ENCODE data around the gene SLN. TPM values are rescaled to one million over a fixed set of nuclear protein-coding genes. Genes with fewer than 3 reads are reported as not detected.

SLN gene
- total and polyA plus RNA-seq, 2 donors (not counting 3 experiments of a cell fraction or from before 2014, with no cell fraction given): 0.25 TPM; not detected in 1

DNA sequence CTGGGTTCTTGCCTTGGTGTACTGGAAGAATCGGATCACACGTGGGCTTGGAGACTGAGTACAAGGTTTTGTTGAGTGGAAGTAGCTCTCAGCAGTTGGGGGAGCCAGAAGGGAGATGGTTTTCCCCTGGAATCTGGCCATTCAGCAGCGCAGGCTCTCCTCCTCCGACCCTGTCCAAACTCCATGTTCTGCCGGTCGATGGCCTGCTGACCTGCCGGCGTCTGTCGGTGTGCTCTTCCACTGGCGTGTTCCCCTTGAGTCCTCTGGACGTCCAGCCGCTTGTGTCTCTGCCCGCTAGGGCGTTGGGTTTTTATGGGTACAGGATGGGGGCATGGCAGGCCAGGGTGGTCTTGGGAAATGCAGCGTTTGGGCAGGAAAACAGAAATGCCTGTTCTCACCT lies 38.5 kb upstream of the SLN start:
- TF ChIP-seq EZH2 (IDR thresholded peaks at IDR 0.05; ENCODE audit: borderline replicate concordance, low read depth, low read length, severe bottlenecking): no peak
- no peak for TF ChIP-seq POLR2A (IDR thresholded peaks at IDR 0.05; ENCODE audit: low read depth, low read length)
- TF ChIP-seq JUN (IDR thresholded peaks at IDR 0.05; ENCODE audit: borderline replicate concordance, insufficient read depth, insufficient read length, low read depth): no peak
- TF ChIP-seq, protein P1, sequence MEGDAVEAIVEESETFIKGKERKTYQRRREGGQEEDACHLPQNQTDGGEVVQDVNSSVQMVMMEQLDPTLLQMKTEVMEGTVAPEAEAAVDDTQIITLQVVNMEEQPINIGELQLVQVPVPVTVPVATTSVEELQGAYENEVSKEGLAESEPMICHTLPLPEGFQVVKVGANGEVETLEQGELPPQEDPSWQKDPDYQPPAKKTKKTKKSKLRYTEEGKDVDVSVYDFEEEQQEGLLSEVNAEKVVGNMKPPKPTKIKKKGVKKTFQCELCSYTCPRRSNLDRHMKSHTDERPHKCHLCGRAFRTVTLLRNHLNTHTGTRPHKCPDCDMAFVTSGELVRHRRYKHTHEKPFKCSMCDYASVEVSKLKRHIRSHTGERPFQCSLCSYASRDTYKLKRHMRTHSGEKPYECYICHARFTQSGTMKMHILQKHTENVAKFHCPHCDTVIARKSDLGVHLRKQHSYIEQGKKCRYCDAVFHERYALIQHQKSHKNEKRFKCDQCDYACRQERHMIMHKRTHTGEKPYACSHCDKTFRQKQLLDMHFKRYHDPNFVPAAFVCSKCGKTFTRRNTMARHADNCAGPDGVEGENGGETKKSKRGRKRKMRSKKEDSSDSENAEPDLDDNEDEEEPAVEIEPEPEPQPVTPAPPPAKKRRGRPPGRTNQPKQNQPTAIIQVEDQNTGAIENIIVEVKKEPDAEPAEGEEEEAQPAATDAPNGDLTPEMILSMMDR (IDR thresholded peaks at IDR 0.05; ENCODE audit: extremely low read depth in 1 of 2, insufficient read depth in 1 of 2, low read depth in 1 of 2, low read length in 2 of 2): no peak
- no peak for TF ChIP-seq MYC (IDR thresholded peaks at IDR 0.05; ENCODE audit: low read depth, low read length)
- no peak for TF ChIP-seq POLR2AphosphoS5 (IDR thresholded peaks at IDR 0.05; ENCODE audit: insufficient read depth, low read depth, low read length)
- no peak for TF ChIP-seq GATA2 (IDR thresholded peaks at IDR 0.05; ENCODE audit: insufficient read depth, insufficient read length, low read depth, low read length)
- TF ChIP-seq FOS (IDR thresholded peaks at IDR 0.05; ENCODE audit: borderline replicate concordance, insufficient read depth, low read length): no peak
- TF ChIP-seq, protein P2, sequence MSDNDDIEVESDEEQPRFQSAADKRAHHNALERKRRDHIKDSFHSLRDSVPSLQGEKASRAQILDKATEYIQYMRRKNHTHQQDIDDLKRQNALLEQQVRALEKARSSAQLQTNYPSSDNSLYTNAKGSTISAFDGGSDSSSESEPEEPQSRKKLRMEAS (IDR thresholded peaks at IDR 0.05; ENCODE audit: insufficient read depth, insufficient read length): no peak
- ChIA-PET POLR2A (no interaction called here), CTCF (interaction anchor here (1.2 kb wide), 1 partner anchor 9 kb away, joined by 3 read pairs; no protein-coding TSS in a partner anchor)
- Histone ChIP-seq H3K4me2 (ENCODE audit: insufficient read depth, low read length) (no peak overlapping the region), H3K27me3 (ENCODE audit: control insufficient read depth in 2 of 2, insufficient read depth in 2 of 2, low read length in 2 of 2) (peaks cover 8 to 15% of the 10 kb centered on the region in 2 experiments), H3K9me3 (replicated peaks; ENCODE audit: control insufficient read depth, insufficient read depth, low read length) (no peaks in the 10 kb centered on the region), H3K79me2 (ENCODE audit: control insufficient read depth, insufficient read depth, low read length) (no peaks in the 10 kb centered on the region), H2AFZ (ENCODE audit: low read depth, low read length) (no peak overlapping the region), H3K9me1 (replicated peaks; ENCODE audit: control insufficient read depth, extremely low read depth, insufficient read depth, low read length) (no peaks in the 10 kb centered on the region), H3K9ac (replicated peaks; ENCODE audit: extremely low read depth, insufficient read depth, low read length) (no peak overlapping the region), H3K27ac (ENCODE audit: insufficient read depth, low read depth, low read length) (no peak overlapping the region), H3K4me3 (replicated peaks in 1 of 3; ENCODE audit: insufficient read depth in 1 of 3, low read depth in 1 of 3, low read length in 3 of 3) (no peak overlapping the region), H4K20me1 (replicated peaks; ENCODE audit: control insufficient read depth, extremely low read depth, insufficient read depth, low read length) (no peaks in the 10 kb centered on the region), H3K36me3 (ENCODE audit: control insufficient read depth in 2 of 2, extremely low read depth in 1 of 2, insufficient read depth in 2 of 2, low read length in 2 of 2) (no peaks in the 10 kb centered on the region), H3K4me1 (ENCODE audit: control insufficient read depth, extremely low read depth, insufficient read depth, low read length) (no peaks in the 10 kb centered on the region)
- no TSS peak for BruUV-seq (replicated peaks)
- no peak for DNase-seq (ENCODE audit: low read depth, low spot score)
- no peak for FAIRE-seq
- dilution Hi-C loops (cut with MboI; ENCODE audit: extremely low pct_ligation_motif_present, low sequenced_read_pairs) (no loop called here), intact Hi-C loops (cut with micrococcal nuclease) (no loop called here)

Measured in endothelial cell of umbilical vein (primary cell).